Prostate gland (tissue), 2 donors: Measurements from ENCODE around the gene TP53BP1.

ENCODE experiments used
- POLR2A ChIP-seq: fragments of 450-650 bp; IDR thresholded peaks from one replicate; pipeline ENCODE4 v1.6.1; 2016; ENCODE audit warnings: antibody characterized with exemption, mild to moderate bottlenecking
- POLR2AphosphoS5 ChIP-seq: sonication (generic); formaldehyde crosslinking; IDR thresholded peaks from one replicate; pipeline ENCODE4 v1.6.1; 2017; ENCODE audit warnings: antibody characterized with exemption
- TF ChIP-seq, protein P1 (sequence below), 4 experiments: fragments of 200-600 bp in 2 of 4; fragments of 450-650 bp in 2 of 4; sonication (generic) in 2 of 4; IDR thresholded peaks; 1 replicate in 3 of 4; 2 replicates in 1 of 4; pipeline ENCODE4 v1.5.1; 2016 to 2019; ENCODE audit warnings: antibody characterized with exemption in 4 of 4, mild to moderate bottlenecking in 2 of 4, moderate library complexity in 2 of 4

DNA sequence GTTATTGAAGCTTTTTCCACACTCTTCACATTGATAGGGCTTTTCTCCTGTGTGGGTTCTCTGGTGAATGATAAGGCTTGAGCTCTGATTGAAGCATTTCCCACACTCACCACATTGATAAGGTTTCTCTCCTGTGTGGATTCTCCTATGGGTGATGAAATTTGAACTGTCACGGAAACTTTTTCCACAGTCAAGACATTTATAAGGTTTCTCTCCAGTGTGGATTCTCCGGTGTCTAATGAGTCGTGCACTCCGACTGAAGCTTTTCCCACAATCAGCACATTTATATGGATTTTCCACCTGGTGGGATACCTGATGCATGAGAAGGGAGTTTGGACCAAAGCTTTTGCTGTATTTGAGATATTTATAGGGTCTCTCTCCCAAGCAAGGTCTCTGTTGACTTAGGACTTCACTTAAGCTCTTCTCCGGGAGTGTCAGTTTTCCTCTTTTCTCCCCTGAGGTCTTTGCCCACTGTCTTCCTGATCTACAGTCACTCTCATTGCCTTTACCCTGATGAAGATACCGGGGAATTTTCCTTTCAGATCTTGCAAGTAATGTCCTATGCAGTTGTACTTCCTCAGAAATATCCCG lies 131.5 kb downstream of the TP53BP1 start:
- TF ChIP-seq, protein P1, sequence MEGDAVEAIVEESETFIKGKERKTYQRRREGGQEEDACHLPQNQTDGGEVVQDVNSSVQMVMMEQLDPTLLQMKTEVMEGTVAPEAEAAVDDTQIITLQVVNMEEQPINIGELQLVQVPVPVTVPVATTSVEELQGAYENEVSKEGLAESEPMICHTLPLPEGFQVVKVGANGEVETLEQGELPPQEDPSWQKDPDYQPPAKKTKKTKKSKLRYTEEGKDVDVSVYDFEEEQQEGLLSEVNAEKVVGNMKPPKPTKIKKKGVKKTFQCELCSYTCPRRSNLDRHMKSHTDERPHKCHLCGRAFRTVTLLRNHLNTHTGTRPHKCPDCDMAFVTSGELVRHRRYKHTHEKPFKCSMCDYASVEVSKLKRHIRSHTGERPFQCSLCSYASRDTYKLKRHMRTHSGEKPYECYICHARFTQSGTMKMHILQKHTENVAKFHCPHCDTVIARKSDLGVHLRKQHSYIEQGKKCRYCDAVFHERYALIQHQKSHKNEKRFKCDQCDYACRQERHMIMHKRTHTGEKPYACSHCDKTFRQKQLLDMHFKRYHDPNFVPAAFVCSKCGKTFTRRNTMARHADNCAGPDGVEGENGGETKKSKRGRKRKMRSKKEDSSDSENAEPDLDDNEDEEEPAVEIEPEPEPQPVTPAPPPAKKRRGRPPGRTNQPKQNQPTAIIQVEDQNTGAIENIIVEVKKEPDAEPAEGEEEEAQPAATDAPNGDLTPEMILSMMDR (IDR thresholded peaks at IDR 0.05), result no peak
- no peak for TF ChIP-seq POLR2AphosphoS5
- TF ChIP-seq POLR2A, result no peak
